Skeletal muscle satellite cell (primary cell): Measurements from ENCODE around the gene C11orf21.

Experiments used
- H3K27me3 ChIP-seq: 2 replicates; pipeline ENCODE4 v1.7.0; 2013; ENCODE audit warnings: low read length; ENCODE audit not compliant: control insufficient read depth, insufficient read depth
- H3K36me3 ChIP-seq: 2 replicates; pipeline ENCODE4 v1.7.0; 2013; ENCODE audit warnings: mild to moderate bottlenecking, control low read depth, low read length; ENCODE audit not compliant: insufficient read depth
- H3K4me1 ChIP-seq: 2 replicates; pipeline ENCODE4 v1.7.0; 2013; ENCODE audit warnings: low read length; ENCODE audit not compliant: control insufficient read depth, insufficient read depth
- H3K4me2 ChIP-seq: 2 replicates; pipeline ENCODE4 v1.7.0; 2013; ENCODE audit warnings: mild to moderate bottlenecking, low read length
- H3K4me3 ChIP-seq: 2 replicates; pipeline ENCODE4 v1.7.0; 2013; ENCODE audit warnings: low read length
- H3K9ac ChIP-seq: 2 replicates; pipeline ENCODE4 v1.7.0; 2013; ENCODE audit warnings: mild to moderate bottlenecking, low read depth, low read length, moderate library complexity
- H3K9me3 ChIP-seq: replicated peaks from 2 replicates; pipeline ENCODE4 v1.7.0; 2013; ENCODE audit warnings: mild to moderate bottlenecking, control low read depth, low read length

The C11orf21 gene

DNA sequence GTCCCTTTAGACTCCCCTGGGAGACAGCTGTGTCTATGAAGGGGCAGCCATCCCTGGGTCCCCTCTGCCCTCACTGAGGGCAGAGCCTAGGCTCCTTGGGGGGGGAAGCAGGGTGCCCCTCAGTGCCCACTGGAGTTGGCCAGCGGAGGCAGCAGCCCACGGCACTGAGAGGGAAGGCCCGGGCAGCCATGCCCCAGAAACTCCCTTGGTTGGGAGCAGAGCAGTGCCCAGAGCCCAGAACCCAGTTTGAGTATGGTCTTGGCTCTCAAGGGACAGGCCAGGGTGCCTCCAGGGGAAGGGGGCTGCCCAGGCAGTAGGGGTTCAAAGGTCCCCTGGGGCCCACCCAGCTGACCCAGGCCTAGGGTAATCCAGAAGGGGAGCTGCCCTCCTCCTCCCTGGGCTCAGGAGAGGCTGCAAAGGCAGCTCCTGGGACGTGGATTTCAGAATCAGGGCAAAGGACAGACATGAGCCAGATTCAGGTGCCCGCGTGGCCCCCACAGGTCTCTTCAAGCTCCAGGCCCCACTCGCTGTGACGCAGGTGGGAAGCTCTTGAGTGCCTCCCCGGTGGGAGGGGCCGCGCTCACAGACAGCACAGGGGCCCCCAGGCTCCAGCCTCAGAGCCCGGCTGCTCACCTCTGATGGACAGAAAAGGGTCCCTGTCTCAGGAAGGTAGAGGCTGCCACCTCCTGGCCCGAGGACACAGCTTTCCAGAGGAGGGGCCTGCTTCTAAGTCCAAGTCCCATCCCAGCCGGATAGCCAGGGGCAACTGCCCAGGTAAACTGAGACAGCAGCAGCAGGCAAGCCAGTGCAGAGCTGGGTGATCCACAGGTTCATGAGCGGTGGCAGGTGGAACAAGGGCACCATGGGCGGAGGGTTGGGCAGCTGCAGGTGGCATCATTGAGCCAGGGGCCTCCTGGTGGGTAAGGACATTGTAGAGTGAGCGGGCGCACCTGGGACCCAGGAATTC, 2.6 kb downstream of the C11orf21 start:
- H3K4me2 ChIP-seq = no peak overlapping the region
- no peak overlapping the region for H3K9ac ChIP-seq
- H3K9me3 ChIP-seq = no peaks in the 10 kb centered on the region
- no peak overlapping the region for H3K4me3 ChIP-seq
- peaks cover 34% of the 10 kb centered on the region for H3K27me3 ChIP-seq
- no peaks in the 10 kb centered on the region for H3K36me3 ChIP-seq
- peaks cover 10% of the 10 kb centered on the region for H3K4me1 ChIP-seq

DNA sequence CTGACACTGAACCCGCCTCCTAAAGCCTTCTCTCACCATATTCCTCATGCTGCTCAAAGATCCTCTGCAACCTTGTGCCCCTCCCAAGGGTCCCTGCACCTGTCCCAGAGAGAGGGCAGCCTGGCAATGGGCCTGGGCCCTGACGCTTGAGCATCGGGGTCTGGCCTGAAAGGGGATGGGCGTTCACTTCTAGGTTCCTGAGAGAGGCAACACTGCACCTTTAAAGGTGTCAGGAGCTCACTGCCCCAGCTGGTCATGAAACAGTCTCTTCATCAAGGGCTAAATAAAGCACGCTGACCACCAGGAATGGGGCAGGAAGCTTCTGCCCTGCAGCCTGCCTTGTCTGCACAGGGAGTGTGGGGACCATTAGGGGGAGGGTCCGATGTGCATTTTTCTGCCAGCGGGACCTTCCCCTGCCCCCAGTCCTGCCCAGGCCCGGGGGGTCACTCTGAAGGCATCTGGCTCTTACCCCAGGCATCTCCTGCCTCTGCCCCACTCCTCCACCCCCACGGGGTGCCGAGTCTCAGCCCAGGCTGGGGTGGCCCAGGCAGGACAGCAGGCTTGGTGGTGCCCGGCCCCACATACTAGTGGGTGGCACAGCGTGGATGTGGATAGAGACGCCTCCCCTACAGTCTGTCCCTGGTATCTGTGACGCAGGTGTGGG, 3.5 kb downstream of the C11orf21 start:
- no peaks in the 10 kb centered on the region for H3K9me3 ChIP-seq
- no peak overlapping the region for H3K9ac ChIP-seq
- no peak overlapping the region for H3K4me3 ChIP-seq
- no peak overlapping the region for H3K4me2 ChIP-seq
- peaks cover 10% of the 10 kb centered on the region for H3K4me1 ChIP-seq
- no peaks in the 10 kb centered on the region for H3K36me3 ChIP-seq
- H3K27me3 ChIP-seq = peaks cover 42% of the 10 kb centered on the region

DNA sequence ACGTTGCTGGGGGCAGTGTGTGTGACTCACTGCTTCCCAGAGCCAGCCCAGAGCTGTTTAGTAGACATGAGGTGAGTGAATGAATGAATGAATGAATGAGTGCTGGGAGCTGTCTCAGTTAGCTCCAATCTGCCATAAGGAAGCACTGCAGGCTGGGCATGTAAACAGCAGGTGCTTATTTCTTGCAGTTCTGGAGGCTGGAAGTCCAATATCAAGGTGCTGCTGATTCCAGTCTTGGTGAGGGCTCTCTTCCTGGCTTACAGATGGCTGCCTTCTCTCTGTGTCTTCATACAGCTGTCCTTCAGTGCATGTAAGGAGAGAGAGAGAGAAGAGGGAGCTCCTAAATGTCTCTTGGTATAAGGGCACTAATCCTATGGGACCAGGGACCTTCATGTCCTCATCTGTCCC, 4.1 kb downstream of the C11orf21 start:
- Histone ChIP-seq H3K9ac (no peak overlapping the region), H3K27me3 (peaks cover 39% of the 10 kb centered on the region), H3K4me2 (no peak overlapping the region), H3K4me3 (no peak overlapping the region), H3K4me1 (peaks cover 4% of the 10 kb centered on the region), H3K9me3 (no peaks in the 10 kb centered on the region), H3K36me3 (no peaks in the 10 kb centered on the region)

DNA sequence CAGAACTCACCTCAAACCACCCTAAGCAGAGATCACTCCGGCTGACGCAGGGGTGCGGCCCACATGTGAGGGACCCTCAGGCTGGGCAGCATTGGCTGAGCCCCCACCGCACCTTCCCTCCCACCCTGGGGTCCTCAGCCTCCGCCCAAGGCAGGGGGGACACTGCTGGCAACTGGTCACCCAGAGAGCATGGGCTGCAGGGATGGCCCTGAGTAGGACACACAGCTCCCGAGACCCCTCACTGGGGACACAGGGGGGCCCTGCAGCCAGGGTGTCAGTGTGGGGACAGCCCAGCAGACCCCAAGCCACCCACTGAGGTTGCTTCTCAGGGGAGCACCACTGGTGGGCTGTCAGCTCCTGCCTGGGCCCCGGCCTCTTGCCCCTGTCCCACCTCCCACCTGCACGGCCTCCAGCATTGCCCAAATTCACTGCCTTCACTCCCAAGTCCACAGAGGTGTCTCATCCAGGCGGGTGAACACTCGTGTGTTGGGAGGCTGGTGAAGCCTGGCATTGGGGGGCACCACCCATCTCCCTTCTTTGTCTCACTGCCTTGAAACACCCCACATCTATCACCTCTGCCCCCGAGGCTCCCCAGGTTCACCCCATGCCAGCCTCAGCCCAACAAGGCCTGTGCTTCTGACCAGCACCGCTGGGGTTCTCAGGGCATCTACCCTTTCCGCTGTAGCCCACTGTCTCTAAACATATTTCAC, 4.7 kb downstream of the C11orf21 start:
- Histone ChIP-seq H3K9ac (no peak overlapping the region), H3K9me3 (no peaks in the 10 kb centered on the region), H3K27me3 (peaks cover 37% of the 10 kb centered on the region)

DNA sequence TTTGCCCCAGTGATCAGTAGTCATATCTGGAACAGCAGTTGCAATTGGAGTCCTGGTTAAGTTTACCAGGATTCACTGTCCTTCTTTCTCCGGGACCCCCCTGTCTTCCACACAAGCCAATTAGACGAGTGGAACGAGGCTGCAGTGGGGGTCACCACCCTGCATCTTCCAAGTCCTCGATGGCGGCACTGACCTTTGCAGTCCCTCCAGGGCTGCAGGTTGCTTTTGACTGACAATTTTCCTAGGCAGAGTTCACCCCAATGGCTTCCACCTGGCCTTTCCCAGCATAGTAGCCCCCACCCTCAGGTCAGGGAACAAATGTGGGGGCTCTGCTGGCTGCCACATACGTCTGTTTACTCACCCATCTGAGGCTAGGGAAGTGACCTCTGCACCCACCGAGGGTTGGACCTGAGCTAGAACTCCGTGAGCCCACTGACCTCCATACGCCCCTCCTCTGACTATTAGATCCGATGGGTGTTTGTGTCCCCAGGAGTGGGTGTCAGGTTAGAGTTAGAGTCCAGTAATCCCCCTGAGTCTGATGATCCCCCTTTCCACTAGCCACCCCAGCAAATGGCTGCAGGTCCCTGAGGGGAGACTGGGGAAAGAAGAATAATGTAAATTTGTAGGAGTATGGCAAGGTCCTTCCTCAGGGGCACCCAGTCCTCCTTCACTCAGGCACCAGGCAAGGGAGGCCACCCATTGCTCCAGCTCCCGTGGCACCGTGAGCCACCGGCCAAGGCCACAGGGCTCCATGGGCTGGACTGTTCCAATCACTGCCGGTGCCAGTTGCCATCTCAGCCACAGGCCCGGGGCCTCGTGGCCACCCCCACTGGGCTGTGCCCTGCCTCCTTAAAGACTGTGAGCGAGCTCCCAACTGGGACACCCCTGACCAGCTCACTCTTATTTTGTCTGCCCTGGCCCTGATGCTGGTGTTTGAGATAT, 5.5 kb downstream of the C11orf21 start:
- Histone ChIP-seq H3K9me3 (no peaks in the 10 kb centered on the region), H3K4me1 (no peaks in the 10 kb centered on the region), H3K4me3 (no peak overlapping the region), H3K4me2 (no peak overlapping the region), H3K9ac (no peak overlapping the region), H3K27me3 (peaks cover 37% of the 10 kb centered on the region), H3K36me3 (no peaks in the 10 kb centered on the region)

More for the DNA sequence above, 4.7 kb downstream of the C11orf21 start:
- H3K4me3 ChIP-seq = no peak overlapping the region
- H3K36me3 ChIP-seq = no peaks in the 10 kb centered on the region
- no peak overlapping the region for H3K4me2 ChIP-seq
- H3K4me1 ChIP-seq = no peaks in the 10 kb centered on the region

DNA sequence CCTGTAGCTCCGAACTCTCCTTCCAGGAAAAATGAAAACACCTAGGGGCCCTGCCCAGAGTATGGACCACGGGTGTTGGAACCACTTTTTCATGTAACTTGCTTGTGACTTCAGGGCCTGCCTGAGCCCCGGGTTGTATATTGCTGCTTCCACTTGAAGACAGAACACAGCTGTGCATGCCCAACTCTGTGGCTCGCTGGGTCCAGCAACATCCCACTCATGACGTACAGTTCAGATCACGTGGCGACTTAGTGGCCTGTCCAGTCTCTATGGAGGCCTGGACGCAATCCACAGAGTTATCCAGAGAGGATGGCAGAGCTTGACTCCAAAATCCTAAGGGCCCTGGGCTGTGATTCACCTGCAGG, 6.8 kb downstream of the C11orf21 start:
- no peaks in the 10 kb centered on the region for H3K36me3 ChIP-seq
- H3K4me2 ChIP-seq = no peak overlapping the region
- no peaks in the 10 kb centered on the region for H3K9me3 ChIP-seq
- no peak overlapping the region for H3K9ac ChIP-seq
- no peak overlapping the region for H3K4me3 ChIP-seq
- H3K27me3 ChIP-seq = peaks cover 44% of the 10 kb centered on the region
- no peaks in the 10 kb centered on the region for H3K4me1 ChIP-seq

DNA sequence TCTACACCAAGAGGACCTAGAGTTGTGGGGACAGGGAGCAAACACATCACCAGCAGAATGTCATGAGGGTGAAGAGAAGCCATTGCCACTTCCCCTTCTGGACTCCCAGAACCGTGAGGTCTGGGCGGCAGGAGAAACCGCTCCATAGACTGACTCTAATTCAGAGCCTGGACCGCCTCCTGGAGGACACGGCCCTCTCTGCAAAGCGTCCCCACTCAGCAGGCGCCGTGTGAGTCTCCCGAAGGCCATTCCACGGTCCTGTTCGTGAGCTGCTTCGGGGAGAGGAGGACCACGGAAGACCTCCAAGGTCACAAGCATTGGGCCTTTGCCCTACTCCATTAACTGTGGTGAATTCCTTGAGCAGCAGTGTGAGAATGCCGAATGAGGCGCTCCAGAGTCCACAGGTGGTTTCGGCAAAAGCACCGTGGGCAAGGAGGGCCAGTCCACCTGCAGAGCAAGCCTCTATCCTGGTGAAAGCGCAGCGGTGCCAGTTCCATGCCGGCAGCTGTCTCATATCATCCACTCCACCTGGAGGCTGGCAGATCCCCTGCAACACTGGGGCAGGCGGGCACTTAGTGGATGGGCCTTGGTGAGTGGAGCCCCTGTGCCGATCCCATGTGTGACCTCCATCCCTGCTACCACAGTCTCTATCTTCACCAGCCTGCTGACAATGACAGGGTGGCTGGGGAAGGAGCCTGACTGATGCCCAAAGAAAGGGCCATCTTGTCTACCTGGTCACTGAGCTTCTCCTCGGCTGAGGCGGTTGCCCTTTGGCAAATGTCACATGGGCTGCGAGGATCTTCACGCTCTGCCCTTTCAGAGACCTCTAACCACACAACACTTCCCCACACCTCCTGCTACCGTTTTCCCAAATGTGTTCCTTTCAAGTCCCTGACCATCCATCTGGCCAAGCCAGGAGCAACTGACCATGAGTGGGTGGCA, 7.5 kb downstream of the C11orf21 start:
- H3K9me3 ChIP-seq = no peaks in the 10 kb centered on the region
- H3K9ac ChIP-seq = no peak overlapping the region
- no peaks in the 10 kb centered on the region for H3K4me1 ChIP-seq
- H3K27me3 ChIP-seq = peaks cover 51% of the 10 kb centered on the region
- no peak overlapping the region for H3K4me3 ChIP-seq
- no peaks in the 10 kb centered on the region for H3K36me3 ChIP-seq
- no peak overlapping the region for H3K4me2 ChIP-seq

DNA sequence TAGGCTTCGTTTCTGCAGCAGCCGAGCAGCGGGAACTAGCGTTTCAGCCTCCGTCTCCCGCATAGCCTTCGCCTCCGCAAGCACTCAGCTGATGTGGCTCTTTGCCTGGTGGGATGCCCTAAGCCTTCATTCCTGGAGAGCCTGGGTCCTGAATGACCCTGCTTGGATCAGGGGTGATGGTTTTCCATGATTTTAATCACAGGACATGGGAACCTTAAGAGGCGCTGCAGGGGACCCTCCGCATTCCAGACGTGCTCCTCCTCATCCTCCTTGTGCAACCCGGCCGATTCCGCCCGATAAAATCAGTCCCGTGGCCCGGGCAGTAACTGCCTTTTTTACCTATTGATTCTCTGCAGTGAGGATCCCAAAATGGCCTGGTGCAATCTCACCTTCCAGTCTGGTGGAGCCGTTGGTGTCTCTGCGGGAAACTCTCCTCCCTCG, 8.2 kb downstream of the C11orf21 start:
- Histone ChIP-seq H3K4me3 (no peak overlapping the region), H3K27me3 (peaks cover 52% of the 10 kb centered on the region), H3K4me1 (no peaks in the 10 kb centered on the region), H3K9ac (no peak overlapping the region), H3K9me3 (no peaks in the 10 kb centered on the region), H3K36me3 (no peaks in the 10 kb centered on the region), H3K4me2 (no peak overlapping the region)

DNA sequence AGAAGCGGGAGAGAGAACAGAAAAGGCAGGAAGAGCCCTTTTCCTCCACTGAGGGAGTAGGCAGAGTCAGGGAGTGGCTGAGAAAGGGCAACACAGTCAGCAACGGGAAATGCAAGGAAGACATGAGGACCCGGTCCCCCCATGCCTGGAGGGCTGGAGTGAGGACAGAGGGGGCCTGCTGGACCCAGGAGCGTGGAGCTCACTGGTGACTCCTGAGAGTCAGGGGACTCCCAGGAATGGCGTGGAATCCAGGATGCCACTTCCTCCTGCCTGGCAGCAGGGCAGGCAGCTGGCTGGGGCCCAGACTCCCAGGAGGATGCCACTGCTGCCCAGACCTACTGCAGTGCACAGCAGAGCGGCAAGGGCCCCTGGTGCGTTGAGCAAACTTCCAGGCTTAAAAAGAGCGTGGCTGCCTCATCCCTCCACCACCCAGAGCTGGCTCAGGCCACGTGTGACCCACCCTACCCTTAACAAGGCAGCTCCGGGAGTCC, 11.3 kb downstream of the C11orf21 start:
- Histone ChIP-seq H3K4me1 (no peaks in the 10 kb centered on the region), H3K9ac (no peak overlapping the region), H3K9me3 (no peaks in the 10 kb centered on the region), H3K36me3 (no peaks in the 10 kb centered on the region), H3K27me3 (peaks cover 61% of the 10 kb centered on the region), H3K4me3 (no peak overlapping the region), H3K4me2 (no peak overlapping the region)

DNA sequence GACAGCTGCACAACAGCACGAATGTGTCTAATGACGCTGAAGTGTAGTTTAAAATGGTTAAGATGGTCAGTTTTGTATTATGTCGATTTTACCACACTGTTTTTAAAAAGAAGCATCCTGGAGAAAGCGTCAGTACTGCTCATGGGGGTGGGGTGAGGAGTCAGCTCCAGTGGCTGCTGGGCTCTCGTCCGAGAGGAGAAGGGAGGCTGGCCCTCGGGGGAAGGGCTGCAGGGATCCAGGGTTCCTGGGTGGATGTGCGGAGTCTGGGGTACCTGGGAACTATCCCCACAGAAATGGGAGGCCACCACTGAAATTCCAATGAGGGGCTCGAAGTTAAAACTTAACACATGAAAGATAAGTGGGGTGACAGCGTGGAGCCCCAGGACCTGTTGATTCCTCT, 11.9 kb downstream of the C11orf21 start:
- Histone ChIP-seq H3K4me2 (no peak overlapping the region), H3K9ac (no peak overlapping the region), H3K4me1 (no peaks in the 10 kb centered on the region), H3K36me3 (no peaks in the 10 kb centered on the region), H3K9me3 (no peaks in the 10 kb centered on the region), H3K27me3 (peaks cover 60% of the 10 kb centered on the region), H3K4me3 (no peak overlapping the region)
